Measurements from ENCODE around the gene PCDH18.
"Not testable (repeated sequence)": the region's sequence is repeated elsewhere in the genome, so short reads cannot be mapped to it uniquely, and the experiment has no call there.

PCDH18 gene

GRCh38 chr4:137541876-137542646, 9.8 kb upstream of the PCDH18 start:
- H3K27ac ChIP-seq, result no peak overlapping the region
- H3K4me2 ChIP-seq (ENCODE audit: low read length), result no peak overlapping the region
- no peaks in the 10 kb centered on the region for H3K36me3 ChIP-seq (ENCODE audit: control insufficient read depth, insufficient read depth, low read length)
- H3K4me1 ChIP-seq, result no peaks in the 10 kb centered on the region
- H3K4me3 ChIP-seq (ENCODE audit: low read depth, low read length), result no peak overlapping the region
- H3K27me3 ChIP-seq (ENCODE audit: control insufficient read depth, insufficient read depth, low read length), result no peaks in the 10 kb centered on the region
- H3K9me3 ChIP-seq (ENCODE audit: control insufficient read depth, low read length), result no peaks in the 10 kb centered on the region
- no peak overlapping the region for H2AFZ ChIP-seq
- no peak for TF ChIP-seq CTCF (IDR thresholded peaks at IDR 0.05)
- no peaks in the 10 kb centered on the region for H3K79me2 ChIP-seq
- H3K9ac ChIP-seq, result no peak overlapping the region

GRCh38 chr4:137541181-137541580, 8.9 kb upstream of the PCDH18 start:
- no peaks in the 10 kb centered on the region for H3K36me3 ChIP-seq (ENCODE audit: control insufficient read depth, insufficient read depth, low read length)
- no peak overlapping the region for H3K27ac ChIP-seq
- H3K4me2 ChIP-seq (ENCODE audit: low read length), result no peak overlapping the region
- H3K4me3 ChIP-seq (ENCODE audit: low read depth, low read length), result no peak overlapping the region
- no peak overlapping the region for H2AFZ ChIP-seq
- H3K9me3 ChIP-seq (ENCODE audit: control insufficient read depth, low read length), result no peaks in the 10 kb centered on the region
- no peak overlapping the region for H3K9ac ChIP-seq
- no peaks in the 10 kb centered on the region for H3K4me1 ChIP-seq
- no peaks in the 10 kb centered on the region for H3K79me2 ChIP-seq
- no peaks in the 10 kb centered on the region for H3K27me3 ChIP-seq (ENCODE audit: control insufficient read depth, insufficient read depth, low read length)
- no peak for TF ChIP-seq CTCF (IDR thresholded peaks at IDR 0.05)

GRCh38 chr4:137540356-137540755, 8.1 kb upstream of the PCDH18 start:
- H3K79me2 ChIP-seq, result no peaks in the 10 kb centered on the region
- H3K4me2 ChIP-seq (ENCODE audit: low read length), result no peak overlapping the region
- no peaks in the 10 kb centered on the region for H3K36me3 ChIP-seq (ENCODE audit: control insufficient read depth, insufficient read depth, low read length)
- no peaks in the 10 kb centered on the region for H3K9me3 ChIP-seq (ENCODE audit: control insufficient read depth, low read length)
- no peak for TF ChIP-seq CTCF (IDR thresholded peaks at IDR 0.05)
- H3K4me1 ChIP-seq, result no peaks in the 10 kb centered on the region
- H2AFZ ChIP-seq, result no peak overlapping the region
- H3K9ac ChIP-seq, result no peak overlapping the region
- no peak overlapping the region for H3K4me3 ChIP-seq (ENCODE audit: low read depth, low read length)
- no peak overlapping the region for H3K27ac ChIP-seq
- H3K27me3 ChIP-seq (ENCODE audit: control insufficient read depth, insufficient read depth, low read length), result no peaks in the 10 kb centered on the region

GRCh38 chr4:137538526-137538925, 6.2 kb upstream of the PCDH18 start:
- Histone ChIP-seq H3K4me3 (ENCODE audit: low read depth, low read length) (no peak overlapping the region), H3K27me3 (ENCODE audit: control insufficient read depth, insufficient read depth, low read length) (no peaks in the 10 kb centered on the region), H3K4me1 (no peaks in the 10 kb centered on the region), H3K9ac (no peak overlapping the region), H2AFZ (no peak overlapping the region), H3K4me2 (ENCODE audit: low read length) (no peak overlapping the region), H3K27ac (no peak overlapping the region), H3K9me3 (ENCODE audit: control insufficient read depth, low read length) (no peaks in the 10 kb centered on the region), H3K79me2 (no peaks in the 10 kb centered on the region), H3K36me3 (ENCODE audit: control insufficient read depth, insufficient read depth, low read length) (no peaks in the 10 kb centered on the region)
- TF ChIP-seq CTCF (IDR thresholded peaks at IDR 0.05), result no peak

GRCh38 chr4:137537807-137538206, 5.5 kb upstream of the PCDH18 start:
- not testable (repeated sequence) for H3K4me1 ChIP-seq; H3K9me3 ChIP-seq (ENCODE audit: control insufficient read depth, low read length); H3K27me3 ChIP-seq (ENCODE audit: control insufficient read depth, insufficient read depth, low read length); H3K79me2 ChIP-seq; H3K27ac ChIP-seq; H3K4me3 ChIP-seq (ENCODE audit: low read depth, low read length); H2AFZ ChIP-seq; H3K4me2 ChIP-seq (ENCODE audit: low read length); H3K9ac ChIP-seq; H3K36me3 ChIP-seq (ENCODE audit: control insufficient read depth, insufficient read depth, low read length)

All from parathyroid adenoma (tissue), 2 donors.